Liver (tissue), 9 donors: ENCODE data around the gene FBXO39. TPM values are rescaled to one million over a fixed set of nuclear protein-coding genes. Genes with fewer than 3 reads are reported as not detected.

Experiments used
- DNase-seq: peaks from one replicate; pipeline ENCODE4 v3.0.0-alpha.2; 2017; ENCODE audit warnings: low spot score
- H3K27ac ChIP-seq, 2 donors: one replicate each; pipeline ENCODE4 v1.7.0; 2013; ENCODE audit warnings: inconsistent platforms in 2 of 2, low read length in 2 of 2, control low read depth in 1 of 2, low read depth in 1 of 2, mild to moderate bottlenecking in 1 of 2
- H3K27me3 ChIP-seq, 4 donors: one replicate each; pipeline versions ENCODE4 v1.6.1 to v1.7.0; 2013; ENCODE audit warnings: low read length in 3 of 4, inconsistent platforms in 1 of 4, mild to moderate bottlenecking in 1 of 4, moderate library complexity in 1 of 4; ENCODE audit not compliant: control insufficient read depth in 4 of 4, insufficient read depth in 4 of 4
- H3K36me3 ChIP-seq, 4 donors: one replicate each; pipeline versions ENCODE4 v1.6.1 to v1.7.0; 2013; ENCODE audit warnings: low read length in 3 of 4, mild to moderate bottlenecking in 3 of 4, low read depth in 1 of 4, moderate library complexity in 1 of 4; ENCODE audit not compliant: control insufficient read depth in 4 of 4, insufficient read depth in 3 of 4
- H3K4me1 ChIP-seq, 4 donors: one replicate each; pipeline versions ENCODE4 v1.6.1 to v1.7.0; 2013; ENCODE audit warnings: low read length in 3 of 4, mild to moderate bottlenecking in 3 of 4, moderate library complexity in 1 of 4; ENCODE audit not compliant: control insufficient read depth in 4 of 4, insufficient read depth in 4 of 4
- H3K4me3 ChIP-seq, 3 donors: one replicate each; pipeline versions ENCODE4 v1.6.1 to v1.7.0; 2013; ENCODE audit warnings: low read length in 3 of 3, control low read depth in 1 of 3, low read depth in 1 of 3, mild to moderate bottlenecking in 1 of 3
- H3K9ac ChIP-seq, 2 donors: one replicate each; pipeline ENCODE4 v1.7.0; 2013; ENCODE audit warnings: low read length in 2 of 2, mild to moderate bottlenecking in 2 of 2, moderate library complexity in 2 of 2, control low read depth in 1 of 2, low read depth in 1 of 2
- H3K9me3 ChIP-seq, 4 donors: one replicate each; pipeline versions ENCODE4 v1.6.1 to v1.7.0; 2013; ENCODE audit warnings: low read length in 3 of 4; ENCODE audit not compliant: control insufficient read depth in 4 of 4
- EGR1 ChIP-seq, 2 donors: IDR thresholded peaks; 2 replicates each; pipeline ENCODE4 v1.6.1; 2016 to 2018; ENCODE audit warnings: antibody characterized with exemption in 2 of 2, low read depth in 2 of 2
- FOXA1 ChIP-seq: IDR thresholded peaks from 2 replicates; pipeline ENCODE4 v1.6.1; 2016; ENCODE audit warnings: antibody characterized with exemption
- FOXA2 ChIP-seq: IDR thresholded peaks from 2 replicates; pipeline ENCODE4 v1.6.1; 2016; ENCODE audit warnings: antibody characterized with exemption
- GABPA ChIP-seq, 2 donors: IDR thresholded peaks in 1 of 2; conservative IDR thresholded peaks in 1 of 2; 2 replicates each; pipeline ENCODE4 v1.6.1; 2016; ENCODE audit warnings: antibody characterized with exemption in 2 of 2, mild to moderate bottlenecking in 1 of 2, moderate library complexity in 1 of 2
- HNF4A ChIP-seq, 2 donors: conservative IDR thresholded peaks; 2 replicates each; pipeline ENCODE4 v1.6.1; 2016; ENCODE audit warnings: antibody characterized with exemption in 2 of 2, mild to moderate bottlenecking in 2 of 2
- HNF4G ChIP-seq: IDR thresholded peaks from 2 replicates; pipeline ENCODE4 v1.6.1; 2016; ENCODE audit warnings: antibody characterized with exemption
- JUND ChIP-seq, 2 donors: IDR thresholded peaks; 2 replicates each; pipeline ENCODE4 v1.6.1; 2016; ENCODE audit warnings: antibody characterized with exemption in 2 of 2
- MAX ChIP-seq: IDR thresholded peaks from 2 replicates; pipeline ENCODE4 v1.6.1; 2016; ENCODE audit warnings: antibody characterized with exemption
- NR2F2 ChIP-seq: IDR thresholded peaks from 2 replicates; pipeline ENCODE4 v1.6.1; 2016; ENCODE audit warnings: antibody characterized with exemption
- RAD21 ChIP-seq, 2 donors: IDR thresholded peaks; 2 replicates each; pipeline ENCODE4 v1.6.1; 2016; ENCODE audit warnings: antibody characterized with exemption in 2 of 2, mild to moderate bottlenecking in 2 of 2
- RXRA ChIP-seq, 2 donors: IDR thresholded peaks; 2 replicates each; pipeline ENCODE4 v1.6.1; 2017 to 2018; ENCODE audit warnings: antibody characterized with exemption in 2 of 2, mild to moderate bottlenecking in 1 of 2
- SP1 ChIP-seq: IDR thresholded peaks from 2 replicates; pipeline ENCODE4 v1.6.1; 2018; ENCODE audit warnings: antibody characterized with exemption, mild to moderate bottlenecking
- TAF1 ChIP-seq: conservative IDR thresholded peaks from 2 replicates; pipeline ENCODE4 v1.6.1; 2016; ENCODE audit warnings: antibody characterized with exemption, mild to moderate bottlenecking
- YY1 ChIP-seq: IDR thresholded peaks from 2 replicates; pipeline ENCODE4 v1.6.1; 2016; ENCODE audit warnings: antibody characterized with exemption, mild to moderate bottlenecking
- WGBS: extraction: QIAGEN DNeasy Blood & Tissue Kit; methylation state at CpG from one replicate; pipeline ENCODE4 v1.1.7; 2013; 5-methylcytosine and 5-hydroxymethylcytosine counted together
- polyA plus RNA-seq, 2 donors: library from polyadenylated mRNA; stranded (reverse) in 1 of 2; unstranded in 1 of 2; fragments of 200-250 nt in 1 of 2; fragments of >200 nt in 1 of 2; fragmentation: Nextera tagmentation in 1 of 2; extraction: Ambion mirVana in 1 of 2; gene quantifications; one replicate each; pipeline versions ENCODE4 v1.2.1 to v1.2.3, GENCODE V29; 2013 to 2015
- total RNA-seq, 2 donors: library from RNA; depleted of rRNA; stranded (reverse); fragments of >200 nt; gene quantifications; one replicate each; pipeline ENCODE4 v1.2.3, GENCODE V29; 2014
- TF ChIP-seq, protein P1 (sequence below): IDR thresholded peaks from 2 replicates; pipeline ENCODE4 v1.6.1; 2016; ENCODE audit warnings: antibody characterized with exemption
- TF ChIP-seq, protein P2 (sequence below): fragments of 150-350 bp; IDR thresholded peaks from 2 replicates; pipeline ENCODE4 v1.5.1; 2017; ENCODE audit warnings: improper control_type of control experiment, low read depth, low read length; ENCODE audit not compliant: missing input control
- TF ChIP-seq, protein P3 (sequence below): IDR thresholded peaks from 2 replicates; pipeline ENCODE4 v1.6.1; 2016; ENCODE audit warnings: antibody characterized with exemption
- donor health status: healthy.
- donor health status: healthy.
- donor health status: healthy.
- donor health status: healthy.
- donor health status: healthy.

FBXO39 gene
- total and polyA plus RNA-seq, 4 donors, result 0.05 to 0.67 (median 0.20) TPM

DNA sequence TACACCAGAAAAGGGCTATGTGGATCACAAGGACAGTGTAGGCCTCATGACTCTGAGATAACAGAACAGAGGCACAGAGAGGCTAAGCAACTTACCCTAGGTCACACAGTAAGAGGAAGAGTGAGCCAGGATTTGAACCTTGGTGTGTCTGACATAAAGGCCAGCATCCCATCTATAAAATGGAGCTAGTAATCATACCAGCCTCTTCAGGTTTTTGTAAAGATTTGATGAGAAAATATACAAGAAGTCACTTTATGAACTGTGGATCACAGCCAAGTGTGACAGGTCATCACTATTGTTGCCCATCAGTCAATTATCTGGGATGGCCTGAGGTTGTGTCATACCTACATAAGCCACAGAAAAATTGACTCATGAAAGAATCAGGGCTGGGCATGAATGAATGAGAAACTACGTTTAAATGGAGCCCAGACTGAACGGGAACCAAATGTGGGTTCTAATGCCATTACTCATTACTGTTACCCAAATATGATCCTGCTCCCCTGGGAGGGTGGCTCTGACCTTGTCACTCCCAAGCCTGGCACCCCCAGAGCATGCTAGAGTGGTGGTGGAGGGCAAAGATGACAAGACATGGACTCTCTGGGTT, 21.0 kb downstream of the FBXO39 start:
- H3K27ac ChIP-seq, result peak overlapping the region; percentile 80 to 85
- no peaks in the 10 kb centered on the region for H3K27me3 ChIP-seq
- H3K4me3 ChIP-seq, result peak overlapping the region in 1 of 3 donors; percentile 3
- peaks cover 4 to 34% (median 27%) of the 10 kb centered on the region in 4 donors for H3K4me1 ChIP-seq
- H3K9me3 ChIP-seq, result no peaks in the 10 kb centered on the region
- WGBS, result 55% methylated on average over 2 of the region's 2 CpGs
- H3K9ac ChIP-seq, result no peak overlapping the region
- no peaks in the 10 kb centered on the region for H3K36me3 ChIP-seq
- no peak for DNase-seq
- peak in 1 of 2 donors; percentile 4 for TF ChIP-seq RXRA (IDR thresholded peaks at IDR 0.05)
- no peak for TF ChIP-seq NR2F2
- peak in 1 of 2 donors; percentile 41 for TF ChIP-seq EGR1 (IDR thresholded peaks at IDR 0.05; ENCODE audit: low read depth in 2 of 2)
- no peak for TF ChIP-seq FOXA1
- no peak for TF ChIP-seq MAX
- TF ChIP-seq, protein P1, sequence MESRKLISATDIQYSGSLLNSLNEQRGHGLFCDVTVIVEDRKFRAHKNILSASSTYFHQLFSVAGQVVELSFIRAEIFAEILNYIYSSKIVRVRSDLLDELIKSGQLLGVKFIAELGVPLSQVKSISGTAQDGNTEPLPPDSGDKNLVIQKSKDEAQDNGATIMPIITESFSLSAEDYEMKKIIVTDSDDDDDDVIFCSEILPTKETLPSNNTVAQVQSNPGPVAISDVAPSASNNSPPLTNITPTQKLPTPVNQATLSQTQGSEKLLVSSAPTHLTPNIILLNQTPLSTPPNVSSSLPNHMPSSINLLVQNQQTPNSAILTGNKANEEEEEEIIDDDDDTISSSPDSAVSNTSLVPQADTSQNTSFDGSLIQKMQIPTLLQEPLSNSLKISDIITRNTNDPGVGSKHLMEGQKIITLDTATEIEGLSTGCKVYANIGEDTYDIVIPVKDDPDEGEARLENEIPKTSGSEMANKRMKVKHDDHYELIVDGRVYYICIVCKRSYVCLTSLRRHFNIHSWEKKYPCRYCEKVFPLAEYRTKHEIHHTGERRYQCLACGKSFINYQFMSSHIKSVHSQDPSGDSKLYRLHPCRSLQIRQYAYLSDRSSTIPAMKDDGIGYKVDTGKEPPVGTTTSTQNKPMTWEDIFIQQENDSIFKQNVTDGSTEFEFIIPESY, result no peak
- TF ChIP-seq, protein P2, sequence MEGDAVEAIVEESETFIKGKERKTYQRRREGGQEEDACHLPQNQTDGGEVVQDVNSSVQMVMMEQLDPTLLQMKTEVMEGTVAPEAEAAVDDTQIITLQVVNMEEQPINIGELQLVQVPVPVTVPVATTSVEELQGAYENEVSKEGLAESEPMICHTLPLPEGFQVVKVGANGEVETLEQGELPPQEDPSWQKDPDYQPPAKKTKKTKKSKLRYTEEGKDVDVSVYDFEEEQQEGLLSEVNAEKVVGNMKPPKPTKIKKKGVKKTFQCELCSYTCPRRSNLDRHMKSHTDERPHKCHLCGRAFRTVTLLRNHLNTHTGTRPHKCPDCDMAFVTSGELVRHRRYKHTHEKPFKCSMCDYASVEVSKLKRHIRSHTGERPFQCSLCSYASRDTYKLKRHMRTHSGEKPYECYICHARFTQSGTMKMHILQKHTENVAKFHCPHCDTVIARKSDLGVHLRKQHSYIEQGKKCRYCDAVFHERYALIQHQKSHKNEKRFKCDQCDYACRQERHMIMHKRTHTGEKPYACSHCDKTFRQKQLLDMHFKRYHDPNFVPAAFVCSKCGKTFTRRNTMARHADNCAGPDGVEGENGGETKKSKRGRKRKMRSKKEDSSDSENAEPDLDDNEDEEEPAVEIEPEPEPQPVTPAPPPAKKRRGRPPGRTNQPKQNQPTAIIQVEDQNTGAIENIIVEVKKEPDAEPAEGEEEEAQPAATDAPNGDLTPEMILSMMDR, result no peak
- TF ChIP-seq JUND (IDR thresholded peaks at IDR 0.05), result peak in 1 of 2 donors; percentile 69
- no peak for TF ChIP-seq HNF4G
- TF ChIP-seq GABPA (IDR thresholded peaks at IDR 0.05 in 1 of 2, conservative IDR thresholded peaks at IDR 0.05 in 1 of 2), result no peak

DNA sequence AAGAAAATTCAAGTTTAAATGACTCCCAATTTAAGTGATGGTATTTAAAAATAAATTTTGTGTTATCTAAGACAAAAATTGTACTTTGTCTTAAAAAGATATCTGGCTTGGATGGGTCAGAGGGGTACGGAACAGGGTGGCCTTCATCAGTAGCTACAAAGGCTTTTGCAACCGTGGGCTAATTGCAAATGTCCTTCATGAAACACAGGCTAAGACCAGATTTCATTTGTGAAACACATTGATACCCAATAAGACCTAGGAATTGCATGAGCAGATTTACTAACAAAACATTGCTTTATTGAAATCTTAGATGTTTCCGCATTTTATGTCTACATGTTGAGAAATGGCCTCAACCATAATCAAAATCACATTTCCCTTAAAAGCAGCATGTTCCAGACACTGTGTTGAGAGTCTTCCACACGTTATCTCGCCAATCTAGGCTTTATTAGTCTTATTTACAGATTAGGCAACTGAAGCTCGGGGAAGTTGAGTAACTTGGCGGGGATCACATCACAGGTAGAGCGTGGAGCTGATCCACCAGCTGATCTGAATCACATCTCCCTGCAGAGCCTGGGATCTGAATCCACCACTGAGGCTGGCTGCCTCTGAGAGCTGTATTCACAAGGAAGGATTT, 21.8 kb downstream of the FBXO39 start:
- WGBS, result 37% methylated on average over 8 of the region's 8 CpGs
- no peak overlapping the region for H3K4me3 ChIP-seq
- no peak for DNase-seq
- H3K36me3 ChIP-seq, result no peaks in the 10 kb centered on the region
- H3K4me1 ChIP-seq, result peaks cover 4 to 34% (median 27%) of the 10 kb centered on the region in 4 donors
- peak overlapping the region; percentile 80 to 85 for H3K27ac ChIP-seq
- H3K9ac ChIP-seq, result no peak overlapping the region
- H3K27me3 ChIP-seq, result no peaks in the 10 kb centered on the region
- no peaks in the 10 kb centered on the region for H3K9me3 ChIP-seq
- TF ChIP-seq RAD21 (IDR thresholded peaks at IDR 0.05), result peak; percentile 40 to 53
- peak; percentile 54 to 93 for TF ChIP-seq RXRA (IDR thresholded peaks at IDR 0.05)
- TF ChIP-seq, protein P3, sequence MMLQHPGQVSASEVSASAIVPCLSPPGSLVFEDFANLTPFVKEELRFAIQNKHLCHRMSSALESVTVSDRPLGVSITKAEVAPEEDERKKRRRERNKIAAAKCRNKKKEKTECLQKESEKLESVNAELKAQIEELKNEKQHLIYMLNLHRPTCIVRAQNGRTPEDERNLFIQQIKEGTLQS, result no peak
- TF ChIP-seq EGR1 (IDR thresholded peaks at IDR 0.05; ENCODE audit: low read depth in 2 of 2), result peak in 1 of 2 donors; percentile 72
- peak in 1 of 2 donors; percentile 91 for TF ChIP-seq JUND (IDR thresholded peaks at IDR 0.05)
- TF ChIP-seq, protein P2, result no peak
- TF ChIP-seq TAF1, result no peak
- no peak for TF ChIP-seq FOXA1
- peak; percentile 62 for TF ChIP-seq SP1
- no peak for TF ChIP-seq NR2F2
- TF ChIP-seq HNF4G, result no peak
- TF ChIP-seq HNF4A (conservative IDR thresholded peaks at IDR 0.05), result peak; percentile 70 to 84
- TF ChIP-seq GABPA (IDR thresholded peaks at IDR 0.05 in 1 of 2, conservative IDR thresholded peaks at IDR 0.05 in 1 of 2), result peak in 1 of 2 donors; percentile 52
- peak; percentile 96 for TF ChIP-seq FOXA2
- no peak for TF ChIP-seq YY1
- TF ChIP-seq, protein P1, result peak; percentile 87
- peak; percentile 98 for TF ChIP-seq MAX
